NCI-H510A (cell line): Measurements from ENCODE around the gene FREM3.

Experiments used
- DNase-seq: peaks from one replicate; lab custom pipeline; 2025; lab: John Stamatoyannopoulos, UW

FREM3 gene

GRCh38 chr4:143667461-143667860 is 33.0 kb downstream of the FREM3 start:
- DNase-seq: no peak

- no peak for DNase-seq
Measured at GRCh38 chr4:143658336-143658735, 42.1 kb downstream of the FREM3 start.

- DNase-seq: no peak
Measured at GRCh38 chr4:143654571-143654970, 45.9 kb downstream of the FREM3 start.

GRCh38 chr4:143653031-143653430 is 47.4 kb downstream of the FREM3 start:
- DNase-seq: no peak

GRCh38 chr4:143643399-143643798 is 57.1 kb downstream of the FREM3 start:
- DNase-seq: no peak

- no peak for DNase-seq
Measured at GRCh38 chr4:143642611-143643010, 57.9 kb downstream of the FREM3 start.

GRCh38 chr4:143641361-143641760 is 59.1 kb downstream of the FREM3 start:
- DNase-seq: no peak

GRCh38 chr4:143634763-143635162 is 65.7 kb downstream of the FREM3 start:
- DNase-seq: no peak

GRCh38 chr4:143633833-143634232 is 66.6 kb downstream of the FREM3 start:
- no peak for DNase-seq

- no peak for DNase-seq
Measured at GRCh38 chr4:143626134-143626911, 74.2 kb downstream of the FREM3 start.

GRCh38 chr4:143625632-143626031 is 74.8 kb downstream of the FREM3 start:
- no peak for DNase-seq

GRCh38 chr4:143623896-143624295 is 76.6 kb downstream of the FREM3 start:
- no peak for DNase-seq

GRCh38 chr4:143618811-143619210 is 81.7 kb downstream of the FREM3 start:
- DNase-seq: no peak

GRCh38 chr4:143617994-143618679 is 82.3 kb downstream of the FREM3 start:
- DNase-seq: no peak

GRCh38 chr4:143616771-143617170 is 83.7 kb downstream of the FREM3 start:
- no peak for DNase-seq

GRCh38 chr4:143609492-143609891 is 91.0 kb downstream of the FREM3 start:
- no peak for DNase-seq

GRCh38 chr4:143606480-143606879 is 94.0 kb downstream of the FREM3 start:
- no peak for DNase-seq

GRCh38 chr4:143599827-143600226 is 100.6 kb downstream of the FREM3 start:
- no peak for DNase-seq

GRCh38 chr4:143598816-143599215 is 101.7 kb downstream of the FREM3 start:
- DNase-seq: no peak

- DNase-seq: no peak
Measured at GRCh38 chr4:143597276-143597675, 103.2 kb downstream of the FREM3 start.

- DNase-seq: no peak
Measured at GRCh38 chr4:143587703-143588102, 112.8 kb downstream of the FREM3 start.

- DNase-seq: no peak
Measured at GRCh38 chr4:143586080-143586479, 114.4 kb downstream of the FREM3 start.

GRCh38 chr4:143585548-143585947 is 114.9 kb downstream of the FREM3 start:
- no peak for DNase-seq
